Measurements from ENCODE around the gene ARID1B. TPM values are rescaled to one million over a fixed set of nuclear protein-coding genes. Genes with fewer than 3 reads are reported as not detected.

Gene ARID1B
- total and polyA plus RNA-seq, 8 donors: 16.2 to 68.0 (median 42.5) TPM

- FAIRE-seq (no peak), DNase-seq (no peak), ATAC-seq (no peak)
- Histone ChIP-seq H3K27ac (peak overlapping the region in 3 of 4 donors; percentile 67 to 82 (median 67)), H3K4me1 (peaks cover 22 to 42% (median 39%) of the 10 kb centered on the region in 3 donors), H3K4me3 (no peak overlapping the region), H3K27me3 (no peaks in the 10 kb centered on the region), H3K9me3 (no peaks in the 10 kb centered on the region), H3K36me3 (no peaks in the 10 kb centered on the region)
- intact Hi-C loops (cut with DNase I): no loop called here
- 92 to 94% methylated on average over 5 of the region's 5 CpGs for WGBS, 2 donors
- TF ChIP-seq, protein P1, sequence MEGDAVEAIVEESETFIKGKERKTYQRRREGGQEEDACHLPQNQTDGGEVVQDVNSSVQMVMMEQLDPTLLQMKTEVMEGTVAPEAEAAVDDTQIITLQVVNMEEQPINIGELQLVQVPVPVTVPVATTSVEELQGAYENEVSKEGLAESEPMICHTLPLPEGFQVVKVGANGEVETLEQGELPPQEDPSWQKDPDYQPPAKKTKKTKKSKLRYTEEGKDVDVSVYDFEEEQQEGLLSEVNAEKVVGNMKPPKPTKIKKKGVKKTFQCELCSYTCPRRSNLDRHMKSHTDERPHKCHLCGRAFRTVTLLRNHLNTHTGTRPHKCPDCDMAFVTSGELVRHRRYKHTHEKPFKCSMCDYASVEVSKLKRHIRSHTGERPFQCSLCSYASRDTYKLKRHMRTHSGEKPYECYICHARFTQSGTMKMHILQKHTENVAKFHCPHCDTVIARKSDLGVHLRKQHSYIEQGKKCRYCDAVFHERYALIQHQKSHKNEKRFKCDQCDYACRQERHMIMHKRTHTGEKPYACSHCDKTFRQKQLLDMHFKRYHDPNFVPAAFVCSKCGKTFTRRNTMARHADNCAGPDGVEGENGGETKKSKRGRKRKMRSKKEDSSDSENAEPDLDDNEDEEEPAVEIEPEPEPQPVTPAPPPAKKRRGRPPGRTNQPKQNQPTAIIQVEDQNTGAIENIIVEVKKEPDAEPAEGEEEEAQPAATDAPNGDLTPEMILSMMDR (IDR thresholded peaks at IDR 0.05): no peak
Measured at GRCh38 chr6:157095569-157095968, 318.4 kb downstream of the ARID1B start.

GRCh38 chr6:157096105-157096504, 318.9 kb downstream of the ARID1B start:
- no peak overlapping the region for H3K4me3 ChIP-seq
- no peak for DNase-seq
- no peaks in the 10 kb centered on the region for H3K9me3 ChIP-seq
- ATAC-seq: peak; percentile 4 to 52 (median 21)
- TF ChIP-seq, protein P1 (IDR thresholded peaks at IDR 0.05): no peak
- no peaks in the 10 kb centered on the region for H3K27me3 ChIP-seq
- FAIRE-seq: no peak
- peaks cover 22 to 42% (median 39%) of the 10 kb centered on the region in 3 donors for H3K4me1 ChIP-seq
- peak overlapping the region; percentile 28 to 82 (median 67) for H3K27ac ChIP-seq
- intact Hi-C loops (cut with DNase I): no loop called here
- no peaks in the 10 kb centered on the region for H3K36me3 ChIP-seq
- 30 to 34% methylated on average over 6 of the region's 6 CpGs for WGBS, 2 donors

- H3K9me3 ChIP-seq: no peaks in the 10 kb centered on the region
- FAIRE-seq: no peak
- H3K4me1 ChIP-seq: peaks cover 22 to 42% (median 39%) of the 10 kb centered on the region in 3 donors
- H3K4me3 ChIP-seq: no peak overlapping the region
- intact Hi-C loops (cut with DNase I): no loop called here
- TF ChIP-seq, protein P1 (IDR thresholded peaks at IDR 0.05): no peak
- H3K27me3 ChIP-seq: no peaks in the 10 kb centered on the region
- WGBS, 2 donors: 7 to 22% methylated on average over 7 of the region's 7 CpGs
- H3K36me3 ChIP-seq: no peaks in the 10 kb centered on the region
- ATAC-seq: peak; percentile 78 to 86 (median 79)
- peak overlapping the region; percentile 28 to 82 (median 67) for H3K27ac ChIP-seq
- peak in 5 of 6 donors; percentile 17 to 75 (median 43) for DNase-seq
Measured at GRCh38 chr6:157096522-157096921, 319.3 kb downstream of the ARID1B start.

- no peak overlapping the region for H3K4me3 ChIP-seq
- TF ChIP-seq, protein P1 (IDR thresholded peaks at IDR 0.05): no peak
- ATAC-seq (peak; percentile 23 to 40 (median 30)), FAIRE-seq (no peak), DNase-seq (no peak)
- intact Hi-C loops (cut with DNase I): no loop called here
- H3K9me3 ChIP-seq: no peaks in the 10 kb centered on the region
- H3K27me3 ChIP-seq: no peaks in the 10 kb centered on the region
- no peaks in the 10 kb centered on the region for H3K36me3 ChIP-seq
- H3K27ac ChIP-seq: peak overlapping the region in 2 of 4 donors; percentile 67 to 82
- peaks cover 22 to 42% (median 39%) of the 10 kb centered on the region in 3 donors for H3K4me1 ChIP-seq
- 27 to 33% methylated on average over 16 of the region's 16 CpGs for WGBS, 2 donors
Measured at GRCh38 chr6:157097255-157097955, 320.2 kb downstream of the ARID1B start.

DNA sequence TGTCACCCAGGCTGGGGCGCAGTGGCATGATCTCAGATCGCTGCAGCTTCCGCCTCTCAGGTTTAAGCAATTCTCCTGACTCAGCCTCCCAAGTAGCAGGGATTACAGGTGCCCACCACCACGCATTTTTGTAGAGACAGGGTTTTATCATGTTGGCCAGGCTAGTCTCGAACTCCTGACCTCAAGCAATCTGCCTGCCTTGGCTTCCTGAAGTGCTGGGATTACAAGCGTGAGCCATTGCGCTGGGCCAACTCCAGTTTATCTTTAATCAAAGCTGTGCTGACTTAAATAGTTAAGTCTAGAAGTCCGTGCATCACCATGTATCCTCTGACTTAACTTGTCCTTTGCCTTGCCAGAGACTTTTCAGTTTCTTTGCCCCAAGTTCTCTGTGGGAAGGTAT, 321.8 kb downstream of the ARID1B start:
- H3K27me3 ChIP-seq: no peaks in the 10 kb centered on the region
- FAIRE-seq (no peak), ATAC-seq (no peak), DNase-seq (no peak)
- no peak overlapping the region for H3K4me3 ChIP-seq
- TF ChIP-seq, protein P1 (IDR thresholded peaks at IDR 0.05): no peak
- WGBS, 2 donors: 92 to 94% methylated on average over 8 of the region's 8 CpGs
- intact Hi-C loops (cut with DNase I): no loop called here
- no peak overlapping the region for H3K27ac ChIP-seq
- H3K4me1 ChIP-seq: peaks cover 22 to 32% (median 31%) of the 10 kb centered on the region in 3 donors
- H3K9me3 ChIP-seq: no peaks in the 10 kb centered on the region
- H3K36me3 ChIP-seq: no peaks in the 10 kb centered on the region

Measured in pancreas (tissue), 10 donors.